Measurements from ENCODE around the gene NCKIPSD. TPM values are rescaled to one million over a fixed set of nuclear protein-coding genes. Genes with fewer than 3 reads are reported as not detected.

The NCKIPSD gene
- total RNA-seq, 1 donor from 2014 or later: 45.5 TPM

DNA sequence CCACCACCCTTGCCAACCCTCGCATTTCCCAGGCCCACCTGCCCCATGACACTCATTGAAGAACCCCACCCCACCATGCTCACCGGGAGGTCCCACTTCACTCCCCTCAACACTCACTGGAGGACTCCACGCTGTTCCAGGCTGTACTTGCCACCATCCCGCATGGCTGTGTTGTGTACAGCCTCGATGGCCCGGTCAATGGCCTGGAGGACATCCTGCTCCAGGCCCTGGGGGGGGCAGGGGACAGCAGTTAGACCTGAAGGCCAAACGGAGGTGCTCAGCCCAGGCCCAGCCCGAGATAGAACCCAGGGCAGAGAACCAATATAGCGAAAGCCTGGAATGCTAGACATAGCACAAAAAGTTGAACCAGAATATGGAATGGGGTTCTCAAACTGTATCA lies 2.9 kb downstream of the NCKIPSD start:
- H3K4me3 ChIP-seq (ENCODE audit: low read depth, low read length): no peak overlapping the region
- no peak for DNase-seq (ENCODE audit: low read depth)
- TF ChIP-seq, protein P1, sequence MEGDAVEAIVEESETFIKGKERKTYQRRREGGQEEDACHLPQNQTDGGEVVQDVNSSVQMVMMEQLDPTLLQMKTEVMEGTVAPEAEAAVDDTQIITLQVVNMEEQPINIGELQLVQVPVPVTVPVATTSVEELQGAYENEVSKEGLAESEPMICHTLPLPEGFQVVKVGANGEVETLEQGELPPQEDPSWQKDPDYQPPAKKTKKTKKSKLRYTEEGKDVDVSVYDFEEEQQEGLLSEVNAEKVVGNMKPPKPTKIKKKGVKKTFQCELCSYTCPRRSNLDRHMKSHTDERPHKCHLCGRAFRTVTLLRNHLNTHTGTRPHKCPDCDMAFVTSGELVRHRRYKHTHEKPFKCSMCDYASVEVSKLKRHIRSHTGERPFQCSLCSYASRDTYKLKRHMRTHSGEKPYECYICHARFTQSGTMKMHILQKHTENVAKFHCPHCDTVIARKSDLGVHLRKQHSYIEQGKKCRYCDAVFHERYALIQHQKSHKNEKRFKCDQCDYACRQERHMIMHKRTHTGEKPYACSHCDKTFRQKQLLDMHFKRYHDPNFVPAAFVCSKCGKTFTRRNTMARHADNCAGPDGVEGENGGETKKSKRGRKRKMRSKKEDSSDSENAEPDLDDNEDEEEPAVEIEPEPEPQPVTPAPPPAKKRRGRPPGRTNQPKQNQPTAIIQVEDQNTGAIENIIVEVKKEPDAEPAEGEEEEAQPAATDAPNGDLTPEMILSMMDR (conservative IDR thresholded peaks at IDR 0.05; ENCODE audit: low read depth, low read length): no peak

DNA sequence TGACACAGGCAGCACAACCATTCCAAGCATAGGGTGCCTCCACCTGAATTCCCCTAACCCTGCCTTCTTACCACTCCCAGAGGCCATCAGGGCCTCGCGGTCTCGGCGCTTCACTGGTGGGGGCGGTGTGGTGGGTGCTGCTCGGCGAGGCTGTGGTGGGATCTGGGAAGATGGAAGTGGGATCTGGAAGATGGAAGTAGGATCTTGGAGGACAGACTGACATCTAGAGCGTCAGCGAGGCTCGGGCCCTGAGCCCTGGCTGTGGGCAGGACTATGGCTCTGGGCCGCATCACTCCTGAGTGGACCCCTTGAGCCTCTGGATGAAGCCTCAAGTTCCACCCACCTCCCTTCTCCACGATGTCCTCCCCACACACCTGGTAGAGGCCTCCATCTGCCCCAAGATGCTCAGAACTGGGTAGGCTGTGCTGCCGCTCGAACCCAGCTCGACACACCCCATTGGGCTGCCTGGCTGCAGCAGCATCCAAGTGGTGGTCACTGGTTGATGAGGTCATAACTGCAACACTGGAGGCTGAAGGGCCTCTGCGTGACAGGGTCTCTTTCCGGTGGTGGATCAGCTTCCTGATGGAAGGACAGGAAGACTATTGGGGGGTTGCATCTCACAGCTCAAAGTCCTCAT lies 3.6 kb downstream of the NCKIPSD start:
- H3K4me3 ChIP-seq (ENCODE audit: low read depth, low read length): no peak overlapping the region
- DNase-seq (ENCODE audit: low read depth): no peak
- TF ChIP-seq, protein P1 (conservative IDR thresholded peaks at IDR 0.05; ENCODE audit: low read depth, low read length): no peak

DNA sequence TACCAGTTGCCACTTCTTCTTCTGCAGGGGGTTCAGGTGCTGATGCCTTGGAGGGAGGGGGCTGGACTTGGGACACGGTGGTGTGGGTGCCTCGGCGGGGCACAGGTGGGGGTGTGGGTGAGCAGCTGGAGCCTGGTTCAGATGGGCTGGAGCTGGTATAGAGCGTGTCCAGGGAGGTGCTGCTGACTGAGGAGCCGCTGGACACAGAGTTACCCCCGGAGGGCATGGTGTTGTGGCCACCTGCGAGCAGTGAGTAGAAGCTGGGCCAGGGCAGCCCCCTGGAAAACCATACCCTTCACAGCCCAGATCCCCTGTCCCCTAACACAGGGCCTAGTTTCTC lies 4.2 kb downstream of the NCKIPSD start:
- no peak overlapping the region for H3K4me3 ChIP-seq (ENCODE audit: low read depth, low read length)
- TF ChIP-seq, protein P1 (conservative IDR thresholded peaks at IDR 0.05; ENCODE audit: low read depth, low read length): no peak
- no peak for DNase-seq (ENCODE audit: low read depth)

DNA sequence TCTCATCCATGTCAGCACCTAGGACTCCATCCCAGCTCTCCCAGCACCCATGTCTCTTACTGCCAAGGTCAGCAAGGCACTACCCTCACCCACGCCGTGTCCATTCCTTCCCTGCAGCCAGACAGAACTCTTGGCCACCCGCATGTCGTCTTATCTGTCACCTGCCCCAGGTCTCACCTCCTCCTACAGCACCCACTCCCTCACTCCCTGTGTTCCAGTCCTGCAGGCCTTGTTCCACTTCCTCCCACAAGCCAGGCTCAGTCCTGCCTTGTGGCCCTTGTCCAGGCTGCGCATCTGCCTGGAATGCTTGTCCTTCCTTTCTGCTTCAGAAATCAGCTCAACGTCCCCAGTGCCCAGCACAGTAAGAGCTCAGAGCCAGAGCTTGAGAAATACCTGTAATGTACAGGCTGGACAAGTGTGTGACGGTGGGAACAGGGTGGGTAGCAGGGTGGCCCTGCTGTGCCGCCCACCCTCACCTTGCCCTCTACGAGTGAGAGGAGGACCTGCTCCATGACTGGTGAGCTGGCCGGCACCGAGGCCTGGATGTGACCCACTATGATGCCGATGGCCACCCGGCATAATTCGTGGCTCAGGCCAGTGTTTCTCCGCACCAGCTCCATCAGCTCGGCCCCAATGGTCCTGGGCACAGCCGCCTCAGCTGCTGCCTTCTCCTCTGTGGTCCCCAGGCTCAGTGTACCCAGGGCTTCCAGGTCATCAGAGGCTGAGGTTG lies 4.7 kb downstream of the NCKIPSD start:
- no peak overlapping the region for H3K4me3 ChIP-seq (ENCODE audit: low read depth, low read length)
- TF ChIP-seq, protein P1 (conservative IDR thresholded peaks at IDR 0.05; ENCODE audit: low read depth, low read length): no peak
- no peak for DNase-seq (ENCODE audit: low read depth)

DNA sequence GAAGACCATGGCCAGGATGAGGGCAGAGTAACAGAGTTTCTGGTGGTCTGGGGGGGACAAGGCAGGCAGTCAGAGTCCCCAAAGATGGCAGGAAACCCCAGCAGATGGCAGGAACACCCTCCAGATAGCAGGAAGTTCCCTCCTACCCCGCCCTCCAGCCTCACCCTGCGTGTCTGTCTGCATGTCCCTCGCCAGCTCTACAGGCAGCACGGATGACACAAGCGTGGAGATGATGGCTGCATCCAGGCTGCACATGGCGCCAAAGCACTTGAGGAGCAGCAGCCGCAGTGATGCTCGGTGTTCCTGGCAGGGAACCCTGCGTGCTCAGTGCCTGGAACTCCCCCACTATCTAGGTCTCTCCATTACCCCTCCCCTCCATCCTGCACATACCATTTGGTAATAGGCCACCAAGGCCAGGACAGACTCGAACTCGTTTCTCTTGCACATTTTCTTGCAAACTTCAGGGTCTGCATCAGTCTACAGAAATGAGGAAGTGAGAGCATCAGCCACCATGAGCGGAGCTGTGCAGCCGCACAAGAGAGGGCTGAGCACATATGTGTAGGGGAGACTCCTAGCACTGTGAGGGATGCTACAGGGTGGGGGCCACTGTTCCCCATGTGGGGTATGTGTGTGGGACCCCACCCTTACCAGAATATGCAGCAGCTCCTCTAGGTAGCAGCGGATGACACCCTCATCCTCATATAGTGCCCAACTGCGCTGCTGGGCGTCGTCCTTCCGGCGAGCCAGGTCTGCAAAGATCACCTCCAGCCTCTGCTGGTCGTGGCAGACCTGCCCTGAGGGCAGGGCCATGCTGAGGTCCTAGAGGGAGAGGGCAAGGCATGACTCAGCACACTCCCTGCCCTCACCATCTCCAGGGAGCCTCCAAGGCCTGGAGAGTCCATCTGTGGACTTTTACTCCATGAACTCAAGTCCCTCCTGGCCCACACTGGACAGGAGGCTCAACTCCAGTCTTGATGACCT lies 6.0 kb downstream of the NCKIPSD start:
- no peak for DNase-seq (ENCODE audit: low read depth)
- TF ChIP-seq, protein P1 (conservative IDR thresholded peaks at IDR 0.05; ENCODE audit: low read depth, low read length): no peak
- H3K4me3 ChIP-seq (ENCODE audit: low read depth, low read length): no peak overlapping the region

DNA sequence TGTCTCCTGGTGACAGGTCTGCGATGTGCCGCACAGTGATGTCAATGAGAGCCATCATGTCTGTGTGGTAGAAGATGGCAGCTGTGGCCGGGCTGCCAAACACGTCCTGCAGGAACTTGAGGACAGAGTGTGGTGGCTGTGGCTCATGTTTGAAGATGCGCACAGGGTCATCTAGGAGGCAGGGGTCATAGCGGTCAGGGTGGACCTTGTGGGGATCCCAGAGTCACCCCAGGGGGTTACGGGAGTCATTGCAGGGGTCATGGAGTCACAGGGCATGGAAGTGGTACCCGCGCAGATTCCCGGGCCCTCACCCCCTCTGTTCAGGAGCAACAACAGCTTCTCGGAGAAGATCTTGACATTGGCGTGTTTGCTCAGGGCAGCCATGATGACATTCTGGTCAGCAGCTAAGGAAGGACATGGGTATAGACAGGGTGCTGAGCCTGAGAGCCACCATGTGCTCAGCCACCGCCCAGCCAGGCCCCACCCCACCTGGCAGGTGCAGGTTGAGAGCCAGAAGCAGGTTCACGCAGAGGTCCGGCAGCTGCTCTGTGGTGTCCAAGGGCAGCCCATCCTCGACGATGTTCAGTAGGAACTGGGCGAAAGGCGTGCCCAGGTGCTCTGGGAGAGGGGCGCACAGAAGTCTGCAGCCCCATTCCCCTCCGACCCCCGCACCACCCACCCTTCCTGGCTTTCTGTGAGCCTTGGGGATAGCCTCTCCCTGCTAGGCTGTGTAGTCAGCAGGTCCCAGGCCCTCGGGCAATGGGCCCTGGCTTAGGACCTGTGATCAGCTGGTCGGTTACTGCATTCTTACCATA lies 6.9 kb downstream of the NCKIPSD start:
- no peak overlapping the region for H3K4me3 ChIP-seq (ENCODE audit: low read depth, low read length)
- TF ChIP-seq, protein P1 (conservative IDR thresholded peaks at IDR 0.05; ENCODE audit: low read depth, low read length): no peak
- no peak for DNase-seq (ENCODE audit: low read depth)

Data from epithelial cell of proximal tubule (primary cell).